ENCODE measurements around the gene PRKCA.

The PRKCA gene

GRCh38 chr17:66387392-66387981, 85.1 kb downstream of the PRKCA start:
- Histone ChIP-seq H3K27me3 (peaks cover 14% of the 10 kb centered on the region), H3K36me3 (no peaks in the 10 kb centered on the region), H3K4me1 (ENCODE audit: control insufficient read depth in 1 of 2, insufficient read depth in 1 of 2, low read depth in 1 of 2, low read length in 1 of 2) (no peaks in the 10 kb centered on the region), H3K4me3 (ENCODE audit: low read depth in 1 of 2, low read length in 1 of 2) (no peak overlapping the region), H3K27ac (no peak overlapping the region), H3K9me3 (no peaks in the 10 kb centered on the region)
- TF ChIP-seq, protein P1, sequence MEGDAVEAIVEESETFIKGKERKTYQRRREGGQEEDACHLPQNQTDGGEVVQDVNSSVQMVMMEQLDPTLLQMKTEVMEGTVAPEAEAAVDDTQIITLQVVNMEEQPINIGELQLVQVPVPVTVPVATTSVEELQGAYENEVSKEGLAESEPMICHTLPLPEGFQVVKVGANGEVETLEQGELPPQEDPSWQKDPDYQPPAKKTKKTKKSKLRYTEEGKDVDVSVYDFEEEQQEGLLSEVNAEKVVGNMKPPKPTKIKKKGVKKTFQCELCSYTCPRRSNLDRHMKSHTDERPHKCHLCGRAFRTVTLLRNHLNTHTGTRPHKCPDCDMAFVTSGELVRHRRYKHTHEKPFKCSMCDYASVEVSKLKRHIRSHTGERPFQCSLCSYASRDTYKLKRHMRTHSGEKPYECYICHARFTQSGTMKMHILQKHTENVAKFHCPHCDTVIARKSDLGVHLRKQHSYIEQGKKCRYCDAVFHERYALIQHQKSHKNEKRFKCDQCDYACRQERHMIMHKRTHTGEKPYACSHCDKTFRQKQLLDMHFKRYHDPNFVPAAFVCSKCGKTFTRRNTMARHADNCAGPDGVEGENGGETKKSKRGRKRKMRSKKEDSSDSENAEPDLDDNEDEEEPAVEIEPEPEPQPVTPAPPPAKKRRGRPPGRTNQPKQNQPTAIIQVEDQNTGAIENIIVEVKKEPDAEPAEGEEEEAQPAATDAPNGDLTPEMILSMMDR (IDR thresholded peaks at IDR 0.05): no peak

- Histone ChIP-seq H3K4me3 (ENCODE audit: low read depth in 1 of 2, low read length in 1 of 2) (no peak overlapping the region), H3K9me3 (no peaks in the 10 kb centered on the region), H3K36me3 (no peaks in the 10 kb centered on the region), H3K4me1 (ENCODE audit: control insufficient read depth in 1 of 2, insufficient read depth in 1 of 2, low read depth in 1 of 2, low read length in 1 of 2) (no peaks in the 10 kb centered on the region), H3K27me3 (no peaks in the 10 kb centered on the region), H3K27ac (no peak overlapping the region)
- TF ChIP-seq, protein P1 (IDR thresholded peaks at IDR 0.05): no peak
Measured at GRCh38 chr17:66392783-66393437, 90.5 kb downstream of the PRKCA start.

DNA sequence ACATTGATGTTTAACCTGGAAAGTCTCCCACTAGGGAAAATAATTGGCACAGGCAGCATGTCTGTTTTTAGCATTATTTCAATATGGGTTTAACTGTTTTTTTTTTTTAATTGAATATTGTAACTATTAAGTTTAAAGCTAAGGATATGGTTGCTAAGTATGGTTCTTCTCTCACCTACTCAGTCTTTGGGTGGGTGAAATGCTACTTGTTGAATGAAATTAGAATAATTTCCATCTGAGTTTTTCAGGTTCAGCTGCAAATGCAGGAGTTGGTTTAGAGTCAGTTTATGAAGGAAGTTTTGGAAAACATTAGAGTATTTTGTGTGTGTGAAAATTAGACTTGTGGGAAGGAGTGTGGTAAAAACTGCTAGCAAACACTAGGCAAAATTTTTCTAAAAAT, 93.5 kb downstream of the PRKCA start:
- H3K27me3 ChIP-seq: no peaks in the 10 kb centered on the region
- TF ChIP-seq, protein P1 (IDR thresholded peaks at IDR 0.05): no peak

DNA sequence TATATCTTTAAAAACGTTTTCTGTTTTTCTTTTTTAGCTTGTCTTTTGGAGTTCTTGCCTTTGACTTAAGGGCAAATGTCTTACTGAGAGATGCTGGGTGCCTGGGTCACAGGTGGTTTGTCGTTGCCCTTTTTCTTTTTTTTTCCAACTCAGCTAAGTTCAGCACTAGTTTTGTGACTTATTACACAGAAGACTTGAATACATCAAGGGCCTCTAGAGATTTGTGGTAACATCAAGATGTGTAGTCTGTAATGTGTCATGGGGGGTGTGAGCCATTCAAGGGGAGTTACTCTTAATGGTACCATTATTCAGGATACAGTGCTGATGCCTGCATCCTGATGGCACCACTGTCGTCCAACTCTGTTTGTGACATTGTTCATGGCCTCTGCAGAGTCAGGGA, 95.1 kb downstream of the PRKCA start:
- H3K27ac ChIP-seq: no peak overlapping the region
- H3K27me3 ChIP-seq: no peaks in the 10 kb centered on the region
- no peaks in the 10 kb centered on the region for H3K4me1 ChIP-seq (ENCODE audit: control insufficient read depth in 1 of 2, insufficient read depth in 1 of 2, low read depth in 1 of 2, low read length in 1 of 2)
- TF ChIP-seq, protein P1 (IDR thresholded peaks at IDR 0.05): no peak
- H3K36me3 ChIP-seq: no peaks in the 10 kb centered on the region
- no peaks in the 10 kb centered on the region for H3K9me3 ChIP-seq
- no peak overlapping the region for H3K4me3 ChIP-seq (ENCODE audit: low read depth in 1 of 2, low read length in 1 of 2)

More for the DNA sequence above, 93.5 kb downstream of the PRKCA start:
- Histone ChIP-seq H3K9me3 (no peaks in the 10 kb centered on the region), H3K27ac (no peak overlapping the region), H3K36me3 (no peaks in the 10 kb centered on the region), H3K4me1 (ENCODE audit: control insufficient read depth in 1 of 2, insufficient read depth in 1 of 2, low read depth in 1 of 2, low read length in 1 of 2) (no peaks in the 10 kb centered on the region), H3K4me3 (ENCODE audit: low read depth in 1 of 2, low read length in 1 of 2) (no peak overlapping the region)

DNA sequence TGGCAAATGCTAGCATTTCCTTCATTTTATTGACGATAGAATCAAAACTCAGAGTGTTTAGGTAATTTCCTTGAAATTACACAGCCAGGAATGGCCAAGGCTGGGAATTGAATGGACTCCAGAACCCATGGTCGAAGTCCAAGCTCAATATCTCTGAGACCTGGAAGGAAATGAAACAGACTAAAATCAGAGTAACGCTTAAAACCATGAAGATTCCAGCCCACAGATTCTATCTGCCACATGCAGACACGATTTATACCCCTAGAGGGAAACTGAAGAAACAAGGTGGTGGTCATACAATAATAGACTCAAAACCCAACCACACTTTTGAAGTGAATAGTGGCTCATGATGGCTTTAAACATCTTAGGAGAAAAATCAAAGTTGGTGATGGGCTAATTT, 95.6 kb downstream of the PRKCA start:
- Histone ChIP-seq H3K4me3 (ENCODE audit: low read depth in 1 of 2, low read length in 1 of 2) (no peak overlapping the region), H3K9me3 (no peaks in the 10 kb centered on the region), H3K4me1 (ENCODE audit: control insufficient read depth in 1 of 2, insufficient read depth in 1 of 2, low read depth in 1 of 2, low read length in 1 of 2) (no peaks in the 10 kb centered on the region), H3K36me3 (no peaks in the 10 kb centered on the region), H3K27ac (no peak overlapping the region), H3K27me3 (no peaks in the 10 kb centered on the region)
- TF ChIP-seq, protein P1 (IDR thresholded peaks at IDR 0.05): no peak

All from neutrophil (primary cell).